H7 (cell line): ENCODE data around the gene HAO1. TPM values are rescaled to one million over a fixed set of nuclear protein-coding genes. Genes with fewer than 3 reads are reported as not detected.
"Not testable (repeated sequence)": the region's sequence is repeated elsewhere in the genome, so short reads cannot be mapped to it uniquely, and the experiment has no call there.

Experiments used
- DNase-seq: peaks from one replicate; pipeline ENCODE4 v3.0.0; 2012
- H3K27me3 ChIP-seq: 2 replicates; pipeline ENCODE4 v1.6.0; 2011; ENCODE audit warnings: mild to moderate bottlenecking, low read length; ENCODE audit not compliant: control insufficient read depth, insufficient read depth
- H3K36me3 ChIP-seq: replicated peaks from 2 replicates; pipeline ENCODE4 v1.5.1; 2011; ENCODE audit warnings: low read length; ENCODE audit not compliant: control insufficient read depth, insufficient read depth
- H3K4me3 ChIP-seq: 2 replicates; pipeline ENCODE4 v1.5.1; 2011; ENCODE audit warnings: low read depth, mild to moderate bottlenecking, control low read depth, low read length, moderate library complexity; ENCODE audit not compliant: insufficient read depth
- total RNA-seq: library from RNA; depleted of rRNA; stranded (reverse); fragments of >200 nt; shearing (Covaris generic); gene quantifications from 2 replicates; pipeline ENCODE4 v1.2.3, GENCODE V29; 2014; rRNA removed

The HAO1 gene
- not detected in 2 replicates for total RNA-seq

DNA sequence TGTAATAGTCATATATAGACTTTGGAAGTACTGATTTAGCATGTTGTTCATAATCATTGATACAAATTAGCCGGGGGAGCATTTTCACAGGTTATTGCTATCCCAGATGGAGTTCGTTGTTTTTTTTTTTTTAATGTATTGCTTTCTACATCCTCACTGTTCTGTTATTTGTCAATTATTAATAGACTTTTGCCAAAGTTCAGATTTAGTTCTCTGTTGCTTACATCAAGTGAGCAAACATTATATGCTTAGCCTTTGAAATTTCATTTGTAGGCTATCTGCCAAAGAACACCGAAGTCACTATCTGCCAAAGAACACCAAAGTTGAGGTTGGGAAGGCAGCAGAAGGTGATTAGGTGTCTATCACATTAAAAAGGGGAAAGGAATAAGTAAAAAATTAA, at the start of gene HAO1:
HAO1 (minus strand) TSS at position 118 of the 400 bp plus-strand sequence; CDS start at position 82, 36 bp downstream.
- DNase-seq, result no peak
- Histone ChIP-seq H3K4me3 (no peak within 1 kb of the TSS), H3K27me3 (no peaks in the 10 kb centered on the region), H3K36me3 (no peaks in the 10 kb centered on the region)

DNA sequence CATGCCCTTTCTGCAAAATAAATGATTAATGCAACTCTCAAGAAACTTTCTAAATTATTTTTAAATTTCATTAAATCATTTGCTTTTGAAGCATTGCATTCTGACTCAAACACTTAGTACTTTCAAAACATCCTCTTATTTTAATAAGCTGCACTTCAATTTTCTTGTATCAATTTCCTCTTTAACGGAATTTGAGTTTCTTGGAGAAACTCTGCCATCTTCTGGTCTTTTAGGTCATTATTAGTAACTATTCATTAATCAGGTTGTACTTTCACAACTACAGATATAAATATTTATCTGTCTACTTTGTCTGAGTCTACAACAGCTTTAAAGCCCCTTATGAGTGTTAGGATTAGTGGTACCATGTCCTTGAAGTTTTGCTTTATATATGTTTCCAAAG, 49.1 kb upstream of the HAO1 start:
- no peaks in the 10 kb centered on the region for H3K27me3 ChIP-seq
- H3K36me3 ChIP-seq, result no peaks in the 10 kb centered on the region
- H3K4me3 ChIP-seq, result no peak overlapping the region
- no peak for DNase-seq

DNA sequence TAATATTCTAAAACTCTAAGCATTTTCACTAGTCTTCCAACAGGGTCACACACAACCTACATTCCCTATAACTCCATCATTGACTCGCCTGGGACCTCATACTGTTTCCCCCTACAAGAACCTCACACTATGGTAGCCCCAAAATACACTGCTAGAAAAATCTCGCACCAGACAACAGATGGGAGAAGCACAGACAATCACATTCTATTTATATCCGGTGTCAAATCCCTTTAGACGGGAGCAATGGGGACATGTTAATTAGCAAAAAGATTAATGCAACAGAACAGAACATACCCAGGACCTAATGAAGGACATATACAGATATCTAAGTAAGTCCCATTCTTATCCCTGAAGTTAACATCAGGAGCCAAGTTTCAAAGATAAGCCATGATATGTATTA, 45.7 kb upstream of the HAO1 start:
- Histone ChIP-seq H3K36me3 (no peaks in the 10 kb centered on the region), H3K4me3 (no peak overlapping the region), H3K27me3 (no peaks in the 10 kb centered on the region)
- DNase-seq, result no peak

DNA sequence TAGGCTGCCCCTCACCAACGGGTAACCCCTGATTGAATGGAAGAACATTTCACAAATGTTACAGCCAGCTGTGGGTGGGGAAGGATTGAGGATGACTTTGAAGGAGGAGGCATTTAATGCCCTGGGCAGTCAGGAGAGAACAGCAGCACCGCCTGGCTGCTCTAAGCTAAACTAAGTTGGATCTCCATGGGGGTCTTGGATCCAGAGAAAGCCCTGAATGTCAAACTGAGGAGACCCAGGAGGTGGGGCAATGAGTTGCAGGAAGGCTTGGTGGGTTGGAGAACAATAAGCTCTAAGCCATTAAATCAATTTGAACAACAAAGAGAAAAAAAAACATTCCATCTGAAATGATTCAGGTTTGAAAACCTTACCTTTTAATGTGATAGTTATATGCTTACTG, 43.9 kb upstream of the HAO1 start:
- no peaks in the 10 kb centered on the region for H3K27me3 ChIP-seq
- DNase-seq, result peak; percentile 46

DNA sequence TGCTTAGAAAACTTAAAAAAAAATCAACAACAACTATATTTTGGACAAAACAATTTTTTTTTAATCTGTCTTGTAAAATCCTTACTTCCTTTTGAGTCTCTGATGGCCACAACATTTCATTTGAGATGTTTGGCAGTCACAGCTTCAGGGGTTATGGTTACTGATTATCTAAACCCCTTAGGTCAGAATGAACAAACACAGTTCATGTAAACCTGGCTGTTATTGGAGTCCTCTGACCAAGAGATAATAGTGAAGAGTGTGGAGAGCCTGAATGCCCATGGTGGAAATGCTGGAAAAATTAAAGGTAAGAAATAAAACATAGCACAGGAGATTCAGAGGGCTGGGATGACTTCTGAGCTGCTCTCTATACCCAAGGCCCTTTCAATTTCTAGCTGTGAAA, 41.1 kb upstream of the HAO1 start:
- Histone ChIP-seq H3K36me3 (no peaks in the 10 kb centered on the region), H3K27me3 (no peaks in the 10 kb centered on the region), H3K4me3 (no peak overlapping the region)
- no peak for DNase-seq

More for the DNA sequence above, 43.9 kb upstream of the HAO1 start:
- H3K4me3 ChIP-seq, result no peak overlapping the region
- H3K36me3 ChIP-seq, result no peaks in the 10 kb centered on the region

DNA sequence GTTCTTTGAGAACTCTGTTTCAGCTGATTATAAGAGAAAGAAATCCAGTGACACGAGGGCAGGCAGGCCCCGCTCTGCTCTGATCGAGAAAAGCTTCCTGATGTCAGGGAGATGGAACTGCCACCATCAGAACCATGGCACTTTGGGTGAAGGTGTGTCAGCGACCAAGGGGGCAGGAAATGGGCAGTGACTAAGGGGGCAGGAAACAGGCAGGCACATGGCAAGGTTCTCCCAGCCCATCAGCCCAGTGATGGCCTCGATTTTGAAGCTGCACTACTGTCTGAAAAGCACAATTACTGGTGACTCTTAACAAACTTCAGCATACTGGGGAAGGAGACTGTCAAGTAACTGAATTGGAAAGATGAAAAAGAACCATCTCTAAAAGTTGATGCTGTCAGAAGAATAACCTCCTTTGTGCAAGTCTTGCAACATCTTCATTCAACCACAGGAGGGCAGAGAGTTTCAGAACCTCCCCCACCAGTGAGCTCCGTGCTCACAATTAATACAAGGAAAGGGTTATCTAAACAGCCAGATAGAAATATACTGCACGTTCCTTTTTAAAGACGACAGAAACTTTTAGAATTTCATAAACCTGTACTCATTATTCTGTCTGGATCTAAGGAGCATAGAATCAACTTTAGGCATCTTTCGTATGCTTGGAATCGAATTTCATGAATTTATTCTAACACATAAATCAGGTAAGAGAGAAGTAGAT, 40.2 kb upstream of the HAO1 start:
- Histone ChIP-seq H3K27me3 (no peaks in the 10 kb centered on the region), H3K36me3 (no peaks in the 10 kb centered on the region), H3K4me3 (no peak overlapping the region)
- peak; percentile 26 for DNase-seq

DNA sequence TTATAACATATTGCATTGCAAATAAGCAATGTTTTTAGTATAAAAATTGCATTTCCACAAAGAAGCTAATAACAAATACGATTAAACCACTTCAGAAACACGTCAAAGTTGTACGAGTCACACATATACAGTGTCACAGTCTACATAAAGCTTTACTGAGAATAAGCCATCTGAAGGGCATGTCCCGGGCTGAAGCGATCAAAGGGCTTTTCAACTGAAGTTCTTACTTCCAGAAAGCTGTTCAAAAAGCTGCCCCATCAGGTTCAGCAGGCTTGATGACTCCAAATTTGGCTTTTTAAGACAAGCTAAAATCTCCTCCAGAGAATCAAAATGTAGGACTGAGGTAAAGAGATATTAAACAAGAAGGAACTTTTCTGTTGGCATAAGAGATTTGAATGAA, 37.5 kb upstream of the HAO1 start:
- no peak overlapping the region for H3K4me3 ChIP-seq
- H3K36me3 ChIP-seq, result no peaks in the 10 kb centered on the region
- H3K27me3 ChIP-seq, result no peaks in the 10 kb centered on the region
- DNase-seq, result no peak

DNA sequence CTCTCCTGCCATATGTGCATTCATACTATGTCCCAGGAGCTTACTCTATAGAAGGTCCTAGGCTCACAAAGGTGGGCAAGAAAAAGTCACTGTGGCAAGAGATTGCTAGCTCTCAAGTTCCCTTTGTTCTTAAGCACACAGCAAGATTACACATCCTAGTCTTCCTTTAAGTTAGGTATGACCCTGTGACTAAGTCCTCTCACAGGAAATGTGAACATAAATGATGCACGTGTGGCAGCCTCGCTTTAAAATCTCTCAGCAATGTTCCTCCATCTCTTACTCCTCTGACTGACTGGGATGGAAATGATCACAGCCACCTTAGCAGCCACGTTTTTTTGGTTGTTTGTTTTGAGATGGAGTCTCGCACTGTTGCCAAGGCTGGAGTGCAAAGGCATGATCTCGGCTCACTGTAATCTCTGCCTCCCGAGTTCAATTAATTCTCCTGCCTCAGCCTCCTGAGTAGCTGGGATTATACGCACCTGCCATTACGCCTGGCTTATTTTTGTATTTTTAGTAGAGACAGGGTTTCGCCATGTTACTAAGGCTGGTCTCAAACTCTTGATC, 35.7 kb upstream of the HAO1 start:
- no peak for DNase-seq
- Histone ChIP-seq H3K27me3 (no peaks in the 10 kb centered on the region), H3K36me3 (no peaks in the 10 kb centered on the region), H3K4me3 (no peak overlapping the region)

DNA sequence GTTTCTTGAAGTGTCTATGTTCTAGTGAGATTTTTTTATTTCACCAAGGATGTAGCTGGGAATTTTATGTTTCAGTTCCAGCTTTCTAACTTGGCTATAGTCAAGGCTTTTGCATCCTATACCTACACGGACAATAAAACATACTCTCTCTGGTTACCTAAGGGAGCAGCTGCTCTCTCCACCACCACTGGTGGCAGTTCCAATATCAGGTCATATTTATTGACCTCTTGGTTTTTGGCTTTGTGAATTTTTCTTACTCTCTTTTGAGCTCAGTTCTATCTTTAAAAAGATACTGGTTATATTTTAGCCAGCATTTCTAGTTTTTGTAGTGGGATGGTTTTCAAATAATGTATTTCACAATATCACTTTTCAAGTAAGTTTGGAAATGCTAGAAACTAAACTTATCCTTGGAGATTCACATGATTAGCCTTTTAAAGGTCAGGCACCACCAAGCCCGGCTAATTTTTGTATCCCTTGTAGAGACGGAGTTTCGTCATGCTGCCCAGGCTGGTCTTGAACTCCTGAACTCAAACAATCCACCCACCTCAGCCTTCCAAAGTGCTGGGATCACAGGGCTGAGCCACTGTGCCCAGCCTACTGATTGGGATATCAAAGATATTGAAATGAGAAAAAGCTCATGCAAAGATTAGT, 34.7 kb upstream of the HAO1 start:
- no peaks in the 10 kb centered on the region for H3K27me3 ChIP-seq
- no peak for DNase-seq
- no peaks in the 10 kb centered on the region for H3K36me3 ChIP-seq
- H3K4me3 ChIP-seq, result no peak overlapping the region

DNA sequence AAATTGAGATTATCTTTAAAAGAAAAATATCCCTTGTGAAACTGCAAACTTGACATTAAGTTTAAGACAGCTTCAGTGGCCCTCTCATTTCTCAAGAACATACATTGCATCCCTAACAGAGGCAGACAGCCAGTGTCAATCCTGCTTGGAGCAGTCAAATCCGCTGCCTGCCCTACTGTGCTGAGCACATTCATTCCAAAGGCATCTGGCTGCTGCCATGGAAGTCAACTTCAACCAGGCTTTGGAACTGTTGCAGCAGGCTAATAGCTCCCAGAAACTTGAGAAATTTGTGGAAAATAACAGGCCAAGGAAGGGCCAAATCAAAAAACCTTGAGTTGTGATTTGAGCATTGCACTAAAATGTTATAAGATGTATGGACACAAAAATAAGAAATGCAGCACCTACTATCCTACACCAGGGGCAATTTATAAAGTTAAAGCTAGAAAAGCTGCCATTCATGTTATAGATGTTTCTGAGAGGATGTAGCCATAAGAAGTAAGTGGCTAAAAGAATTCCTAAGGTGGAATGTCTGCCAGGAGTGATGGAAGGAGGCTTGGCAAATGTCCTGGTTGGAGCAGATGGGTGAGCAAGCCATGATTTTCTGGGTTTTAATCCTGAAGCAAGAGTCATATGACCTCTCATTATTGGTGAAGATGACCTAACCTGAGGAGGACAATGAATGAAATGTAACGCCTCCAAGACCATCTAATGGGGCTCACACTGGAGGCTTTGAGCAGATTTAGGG, 31.4 kb upstream of the HAO1 start:
- Histone ChIP-seq H3K4me3 (no peak overlapping the region), H3K27me3 (no peaks in the 10 kb centered on the region), H3K36me3 (no peaks in the 10 kb centered on the region)
- DNase-seq, result no peak

DNA sequence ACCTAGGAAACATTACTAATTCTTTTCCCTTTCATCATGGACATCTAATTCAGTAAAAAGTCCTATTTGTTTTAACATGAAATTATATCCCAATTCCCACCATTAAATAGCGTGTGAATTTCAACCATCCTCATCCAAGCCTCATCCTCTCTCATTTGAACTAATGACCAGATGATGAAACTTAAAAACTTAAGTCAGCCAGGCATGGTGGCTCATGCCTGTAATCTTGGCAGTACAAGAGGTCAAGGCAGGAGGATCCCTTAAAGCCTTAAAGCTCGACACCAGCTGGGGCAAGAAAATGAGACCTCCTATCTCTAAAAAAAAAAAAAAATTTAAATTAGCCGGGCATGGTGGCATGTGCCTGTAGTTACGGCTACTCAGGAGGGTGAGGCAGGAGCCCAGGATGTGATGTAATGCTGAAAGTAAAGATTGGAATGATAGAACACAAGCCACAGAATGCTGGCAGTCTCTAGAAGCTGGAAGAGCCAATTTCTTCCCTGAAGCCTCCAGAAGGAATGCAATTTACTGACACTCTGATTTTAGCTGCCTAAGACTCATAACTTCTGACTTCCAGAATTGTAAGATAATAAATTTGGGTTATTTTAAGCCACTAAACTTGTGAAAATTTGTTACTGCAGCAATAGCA, 27.1 kb upstream of the HAO1 start:
- H3K36me3 ChIP-seq, result no peaks in the 10 kb centered on the region
- H3K4me3 ChIP-seq, result no peak overlapping the region
- DNase-seq, result no peak
- no peaks in the 10 kb centered on the region for H3K27me3 ChIP-seq

DNA sequence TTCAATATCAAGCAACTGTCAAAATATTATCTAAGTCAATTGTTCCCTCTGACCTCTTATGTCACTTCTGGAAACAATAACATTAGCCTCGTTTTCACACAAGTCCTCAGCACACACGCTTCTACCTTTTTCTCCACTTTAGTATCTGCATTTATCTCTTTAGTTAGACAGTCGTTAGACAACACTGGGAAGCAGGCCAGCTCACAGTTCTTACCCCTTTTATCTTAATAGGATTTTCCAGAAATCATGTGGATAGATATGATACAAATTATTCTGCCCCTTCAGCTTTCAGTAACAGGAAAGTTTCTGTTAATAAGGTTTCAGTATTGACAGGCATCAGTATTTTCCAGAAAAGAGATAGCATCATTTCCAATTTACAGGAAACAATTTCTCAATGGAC, 25.9 kb upstream of the HAO1 start:
- Histone ChIP-seq H3K36me3 (no peaks in the 10 kb centered on the region), H3K27me3 (no peaks in the 10 kb centered on the region), H3K4me3 (no peak overlapping the region)
- DNase-seq, result no peak

DNA sequence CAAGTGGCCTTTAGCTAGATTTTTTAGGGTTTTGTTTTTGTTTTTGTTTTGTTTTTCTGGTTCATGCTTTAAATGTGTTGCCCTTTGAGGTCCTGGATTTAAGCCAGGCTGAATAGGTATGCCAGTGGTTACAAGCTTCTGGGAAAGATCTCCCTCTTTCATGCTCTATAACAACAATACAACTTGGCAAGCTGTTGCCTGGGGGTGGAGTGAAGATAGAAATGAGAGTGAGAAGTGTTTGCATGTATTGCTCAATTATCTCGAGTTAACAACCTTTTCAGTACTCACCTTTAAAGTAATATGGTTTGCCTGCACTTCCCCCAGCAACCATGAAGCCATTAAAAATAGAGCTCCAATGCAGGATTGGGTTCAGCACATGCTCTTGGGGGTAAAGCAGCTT, 19.2 kb upstream of the HAO1 start:
- H3K4me3 ChIP-seq, result no peak overlapping the region
- no peaks in the 10 kb centered on the region for H3K27me3 ChIP-seq
- DNase-seq, result no peak
- no peaks in the 10 kb centered on the region for H3K36me3 ChIP-seq

DNA sequence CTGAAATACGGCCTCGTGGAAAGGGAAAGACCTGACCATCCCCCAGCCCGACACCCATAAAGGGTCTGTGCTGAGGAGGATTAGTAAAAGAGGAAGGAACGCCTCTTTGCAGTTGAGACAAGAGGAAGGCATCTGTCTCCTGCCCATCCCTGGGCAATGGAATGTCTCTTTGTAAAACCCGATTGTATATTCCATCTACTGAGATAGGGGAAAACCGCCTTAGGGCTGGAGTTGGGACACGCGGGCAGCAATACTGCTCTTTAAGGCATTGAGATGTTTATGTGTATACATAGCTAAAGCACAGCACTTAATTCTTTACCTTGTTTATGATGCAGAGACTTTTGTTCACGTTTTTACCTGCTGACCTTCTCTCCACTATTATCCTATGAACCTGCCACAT, 16.3 kb upstream of the HAO1 start:
- H3K27me3 ChIP-seq, DNase-seq, H3K36me3 ChIP-seq, H3K4me3 ChIP-seq: not testable (repeated sequence)
